ENCODE results near the gene KIF6. TPM values are rescaled to one million over a fixed set of nuclear protein-coding genes. Genes with fewer than 3 reads are reported as not detected.

The KIF6 gene
- total RNA-seq, 1 donor from 2014 or later: not detected

GRCh38 chr6:39574991-39575390 lies 150.2 kb downstream of the KIF6 start:
- DNase-seq (ENCODE audit: extremely low spot score in 2 of 2): no peak
- H3K36me3 ChIP-seq: no peaks in the 10 kb centered on the region
- no peak overlapping the region for H3K27ac ChIP-seq
- TF ChIP-seq CTCF (IDR thresholded peaks at IDR 0.05) (no peak), POLR2A (IDR thresholded peaks at IDR 0.05) (no peak), POLR2AphosphoS5 (IDR thresholded peaks at IDR 0.05; ENCODE audit: insufficient read depth in 1 of 2, low read depth in 1 of 2) (no peak)
- H3K9me3 ChIP-seq: no peaks in the 10 kb centered on the region
- H3K27me3 ChIP-seq: no peaks in the 10 kb centered on the region
- H3K4me1 ChIP-seq: no peaks in the 10 kb centered on the region
- no peak overlapping the region for H3K4me3 ChIP-seq
- intact Hi-C loops (cut with DNase I): no loop called here

- no peaks in the 10 kb centered on the region for H3K4me1 ChIP-seq
- H3K27ac ChIP-seq: no peak overlapping the region
- no peak overlapping the region for H3K4me3 ChIP-seq
- no peak for DNase-seq (ENCODE audit: extremely low spot score in 2 of 2)
- no peaks in the 10 kb centered on the region for H3K9me3 ChIP-seq
- intact Hi-C loops (cut with DNase I): no loop called here
- no peaks in the 10 kb centered on the region for H3K36me3 ChIP-seq
- H3K27me3 ChIP-seq: no peaks in the 10 kb centered on the region
- TF ChIP-seq POLR2AphosphoS5 (IDR thresholded peaks at IDR 0.05; ENCODE audit: insufficient read depth in 1 of 2, low read depth in 1 of 2): no peak
- TF ChIP-seq CTCF (IDR thresholded peaks at IDR 0.05): no peak
- TF ChIP-seq POLR2A (IDR thresholded peaks at IDR 0.05): no peak
These were observed 151.7 kb downstream of the KIF6 start for GRCh38 chr6:39573541-39573940.

- DNase-seq (ENCODE audit: extremely low spot score in 2 of 2): no peak
- TF ChIP-seq CTCF (IDR thresholded peaks at IDR 0.05) (no peak), POLR2A (IDR thresholded peaks at IDR 0.05) (no peak), POLR2AphosphoS5 (IDR thresholded peaks at IDR 0.05; ENCODE audit: insufficient read depth in 1 of 2, low read depth in 1 of 2) (no peak)
- Histone ChIP-seq H3K9me3 (no peaks in the 10 kb centered on the region), H3K27me3 (no peaks in the 10 kb centered on the region), H3K27ac (no peak overlapping the region), H3K4me1 (no peaks in the 10 kb centered on the region), H3K4me3 (no peak overlapping the region), H3K36me3 (no peaks in the 10 kb centered on the region)
- intact Hi-C loops (cut with DNase I): no loop called here
These were observed 152.4 kb downstream of the KIF6 start for GRCh38 chr6:39572661-39573340.

- intact Hi-C loops (cut with DNase I): no loop called here
- Histone ChIP-seq H3K4me1 (peaks cover 4% of the 10 kb centered on the region), H3K27ac (no peak overlapping the region), H3K36me3 (no peaks in the 10 kb centered on the region), H3K4me3 (no peak overlapping the region), H3K9me3 (no peaks in the 10 kb centered on the region), H3K27me3 (no peaks in the 10 kb centered on the region)
- no peak for DNase-seq (ENCODE audit: extremely low spot score in 2 of 2)
- TF ChIP-seq POLR2A (IDR thresholded peaks at IDR 0.05) (no peak), POLR2AphosphoS5 (IDR thresholded peaks at IDR 0.05; ENCODE audit: insufficient read depth in 1 of 2, low read depth in 1 of 2) (no peak), CTCF (IDR thresholded peaks at IDR 0.05) (no peak)
These were observed 156.3 kb downstream of the KIF6 start for GRCh38 chr6:39568896-39569295.

GRCh38 chr6:39567091-39567490 lies 158.1 kb downstream of the KIF6 start:
- intact Hi-C loops (cut with DNase I): no loop called here
- Histone ChIP-seq H3K9me3 (no peaks in the 10 kb centered on the region), H3K27me3 (no peaks in the 10 kb centered on the region), H3K4me1 (peaks cover 4% of the 10 kb centered on the region), H3K4me3 (no peak overlapping the region), H3K27ac (no peak overlapping the region), H3K36me3 (no peaks in the 10 kb centered on the region)
- TF ChIP-seq POLR2AphosphoS5 (IDR thresholded peaks at IDR 0.05; ENCODE audit: insufficient read depth in 1 of 2, low read depth in 1 of 2) (no peak), POLR2A (IDR thresholded peaks at IDR 0.05) (no peak), CTCF (IDR thresholded peaks at IDR 0.05) (no peak)
- no peak for DNase-seq (ENCODE audit: extremely low spot score in 2 of 2)
